HG03457 (cell line): Measurements from ENCODE around the gene UGT2B10.

Source experiments
- ATAC-seq: cut with Tn5 transposase; IDR thresholded peaks from one replicate; pipeline ENCODE4 v1.9.1; 2021; ENCODE audit warnings: moderate number of reproducible peaks; ENCODE audit not compliant: unreplicated experiment

Gene UGT2B10

GRCh38 chr4:68869274-68869773 lies 53.5 kb downstream of the UGT2B10 start:
- no peak for ATAC-seq

GRCh38 chr4:68871809-68872642 lies 56.2 kb downstream of the UGT2B10 start:
- ATAC-seq, result no peak

GRCh38 chr4:68872643-68873502 lies 57.1 kb downstream of the UGT2B10 start:
- no peak for ATAC-seq

GRCh38 chr4:68874507-68874906 lies 58.7 kb downstream of the UGT2B10 start:
- ATAC-seq, result no peak

- ATAC-seq, result no peak
These were observed 61.8 kb downstream of the UGT2B10 start for GRCh38 chr4:68877555-68877954.

- ATAC-seq, result no peak
These were observed 62.3 kb downstream of the UGT2B10 start for GRCh38 chr4:68878048-68878447.
